RKO (cell line): ENCODE measurements around the gene TOMM40L.
"Not testable (repeated sequence)": the region's sequence is repeated elsewhere in the genome, so short reads cannot be mapped to it uniquely, and the experiment has no call there.

Experiments used
- DNase-seq: peaks from one replicate; pipeline ENCODE4 v3.0.0-alpha.2; 2016; ENCODE audit warnings: low spot score

The TOMM40L gene

DNA sequence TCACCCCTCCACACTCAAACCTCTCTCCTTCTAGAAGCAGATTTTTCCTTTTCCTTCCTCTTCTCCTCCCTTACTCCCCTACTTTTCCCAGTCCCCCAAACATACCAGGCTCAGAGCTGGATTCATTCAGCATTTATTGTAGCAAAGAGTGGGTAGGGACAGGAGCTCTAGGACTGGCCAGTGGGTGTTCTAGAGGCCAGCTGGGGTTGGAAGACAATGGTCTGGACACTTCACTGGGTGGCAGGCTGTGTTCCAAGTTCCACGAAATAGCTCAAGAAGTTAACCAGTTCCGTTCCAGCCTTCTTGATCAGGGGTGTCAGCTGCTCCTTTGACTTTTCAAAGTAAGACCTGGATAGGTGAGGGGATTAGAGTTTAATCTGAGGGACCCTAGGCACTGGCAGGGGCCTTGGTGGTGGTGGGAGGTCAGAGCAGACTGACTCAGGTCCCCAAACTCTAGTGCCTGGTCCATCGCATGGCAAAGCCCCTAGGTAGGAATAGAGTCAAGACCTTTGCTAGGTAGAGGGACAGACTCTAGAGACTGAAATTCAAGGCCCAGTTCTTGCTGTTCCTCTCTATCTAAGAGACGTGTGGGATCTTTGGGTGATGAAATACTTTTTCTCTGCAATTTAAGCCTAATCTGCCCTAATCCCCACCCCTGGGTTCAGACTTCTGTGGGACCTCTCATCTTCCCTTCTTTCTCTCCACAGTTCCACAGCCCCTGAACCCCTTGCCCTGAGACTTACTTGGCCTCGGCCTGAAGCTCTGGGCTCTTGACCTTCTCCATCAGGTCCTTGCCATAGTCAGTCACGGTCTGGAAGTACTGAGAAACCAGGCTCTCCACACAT is 3.5 kb upstream of the TOMM40L start:
- DNase-seq, result no peak

DNA sequence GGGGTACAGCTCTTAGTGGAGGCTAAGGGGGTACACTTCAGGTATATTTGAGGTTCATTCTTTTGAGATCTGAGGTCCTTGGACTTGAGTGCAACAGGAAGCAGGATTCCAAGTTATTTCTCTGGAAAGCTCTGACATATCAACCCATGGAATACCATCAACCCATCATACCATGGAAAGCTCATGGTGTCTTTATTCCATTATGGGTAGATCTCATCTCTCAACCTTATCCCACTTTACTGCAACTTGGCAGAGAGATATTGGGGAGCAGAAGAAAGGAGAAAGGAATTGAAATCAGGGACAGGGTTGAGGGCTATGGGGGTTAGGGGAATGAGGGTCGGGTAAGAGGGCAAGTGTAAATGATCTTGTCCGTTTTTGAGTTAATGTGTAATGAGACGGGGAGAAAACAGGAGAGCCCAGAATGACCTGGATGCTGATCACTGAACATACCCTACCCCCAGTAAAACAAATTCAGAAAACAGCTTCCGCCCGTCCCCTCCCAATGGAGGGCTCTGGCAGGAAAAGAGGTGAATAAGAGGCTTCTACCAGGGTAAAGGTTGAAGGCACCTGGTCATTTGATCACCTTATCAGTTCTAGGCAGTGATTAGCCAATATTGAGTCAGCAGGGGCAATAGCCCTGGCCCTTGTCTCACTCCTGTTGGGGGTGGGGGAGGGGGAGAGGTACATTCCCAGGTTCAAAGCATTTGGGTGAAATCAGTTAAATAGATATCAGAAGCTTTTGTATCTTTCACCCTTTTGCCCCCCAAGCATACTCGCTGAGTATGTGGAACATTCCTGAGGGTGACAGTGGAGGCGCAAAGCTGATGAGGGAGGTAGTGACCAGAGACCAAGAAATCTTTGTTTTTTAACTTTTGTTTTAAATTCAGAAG is 1.8 kb upstream of the TOMM40L start:
- DNase-seq, result no peak

DNA sequence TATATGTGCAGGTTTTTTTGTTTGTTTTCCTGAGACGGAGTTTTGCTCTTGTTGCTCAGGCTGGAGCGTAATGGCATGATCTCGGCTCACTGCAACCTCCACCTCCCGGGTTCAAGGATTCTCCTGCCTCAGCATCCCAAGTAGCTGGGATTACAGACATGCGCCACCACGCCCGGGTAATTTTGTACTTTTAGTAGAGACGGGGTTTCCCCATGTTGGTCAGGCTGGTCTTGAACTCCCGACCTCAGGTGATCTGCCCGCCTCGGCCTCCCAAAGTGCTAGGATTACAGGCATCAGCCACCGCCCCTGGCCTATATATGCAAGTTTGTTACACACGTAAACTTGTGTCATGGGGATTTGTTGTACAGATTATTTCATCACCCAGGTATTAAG is 1.2 kb upstream of the TOMM40L start:
- not testable (repeated sequence) for DNase-seq

DNA sequence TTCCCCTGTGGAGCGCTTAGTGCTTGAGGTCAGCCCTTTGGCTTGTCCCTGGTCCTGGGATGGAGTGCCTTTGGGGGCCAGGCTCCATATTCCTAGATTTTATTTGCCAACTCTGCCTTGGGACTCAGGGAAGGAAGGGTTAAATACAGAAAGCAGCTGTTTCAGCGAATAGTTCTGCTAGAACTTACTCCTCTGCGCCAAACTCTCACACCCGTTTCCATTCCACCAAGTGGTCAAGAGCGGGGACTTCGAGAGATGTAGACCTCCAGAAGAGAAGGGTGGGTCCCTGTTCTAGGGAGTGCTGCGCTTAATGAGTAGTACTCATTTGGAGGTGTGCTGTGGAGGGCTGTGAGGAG is 704 bp upstream of the TOMM40L start:
- no peak for DNase-seq

DNA sequence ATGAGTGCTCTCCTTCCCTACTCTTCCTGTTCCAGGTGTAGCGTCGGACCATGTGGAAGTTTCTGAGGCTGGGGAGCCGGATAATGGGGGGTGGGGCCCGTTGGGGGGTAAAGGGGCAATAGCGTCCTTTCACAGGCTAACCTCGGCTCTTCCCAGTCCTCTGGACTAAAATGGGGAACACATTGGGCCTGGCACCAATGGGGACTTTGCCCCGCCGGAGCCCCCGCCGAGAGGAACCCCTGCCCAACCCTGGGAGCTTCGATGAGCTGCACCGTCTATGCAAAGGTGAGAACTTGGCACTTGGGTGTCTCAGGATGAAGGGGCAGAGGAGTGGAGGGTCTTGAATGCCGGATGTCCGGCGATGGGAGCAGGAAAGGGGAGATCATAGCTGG is 456 bp downstream of the TOMM40L start:
- peak; percentile 40 for DNase-seq

DNA sequence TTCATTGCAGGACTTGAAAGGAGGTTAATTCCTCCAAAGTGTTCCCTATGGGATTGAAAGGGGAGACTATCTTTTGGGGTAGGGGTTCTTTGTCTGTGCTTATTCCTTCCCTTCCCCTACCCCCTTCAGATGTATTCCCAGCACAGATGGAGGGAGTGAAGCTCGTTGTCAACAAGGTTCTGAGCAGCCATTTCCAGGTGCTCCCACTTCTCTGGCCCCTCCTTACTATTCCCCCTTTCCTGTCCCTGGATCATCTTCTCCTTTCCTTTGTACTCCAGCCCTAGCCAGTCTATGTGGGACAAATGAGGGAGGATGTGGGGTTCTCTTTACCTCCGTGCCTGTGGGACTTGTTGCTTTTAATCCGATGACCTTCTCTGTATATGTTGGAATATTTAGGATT is 899 bp downstream of the TOMM40L start:
- DNase-seq, result peak; percentile 56

DNA sequence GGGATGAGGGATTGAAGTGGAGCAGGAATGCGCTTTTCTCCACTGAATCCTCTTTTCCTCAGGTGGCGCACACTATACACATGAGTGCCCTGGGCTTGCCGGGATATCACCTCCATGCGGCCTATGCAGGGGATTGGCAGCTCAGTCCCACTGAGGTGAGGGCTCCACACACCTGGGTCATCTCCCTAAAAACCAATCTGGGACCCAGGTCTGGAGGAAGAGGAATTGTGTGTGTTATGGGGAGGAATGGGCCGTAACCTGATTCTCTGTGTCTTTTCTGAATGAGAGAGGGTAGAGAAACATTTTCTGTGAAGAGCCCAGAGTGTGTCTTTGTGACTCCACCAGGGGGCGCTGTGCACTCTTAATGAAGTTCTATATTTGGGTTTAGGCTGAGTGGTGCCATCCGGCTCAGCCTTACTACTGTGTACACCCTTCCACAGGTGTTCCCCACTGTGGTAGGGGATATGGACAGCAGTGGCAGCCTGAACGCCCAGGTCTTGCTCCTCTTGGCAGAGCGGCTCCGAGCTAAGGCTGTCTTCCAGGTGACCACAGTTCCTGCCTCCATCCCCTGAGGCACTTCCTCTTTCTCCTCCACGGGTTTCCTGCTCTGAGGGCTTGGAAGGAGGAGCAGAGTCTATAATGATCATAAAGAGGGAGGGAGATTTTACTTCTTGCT is 1.5 kb downstream of the TOMM40L start:
- peak; percentile 88 for DNase-seq

DNA sequence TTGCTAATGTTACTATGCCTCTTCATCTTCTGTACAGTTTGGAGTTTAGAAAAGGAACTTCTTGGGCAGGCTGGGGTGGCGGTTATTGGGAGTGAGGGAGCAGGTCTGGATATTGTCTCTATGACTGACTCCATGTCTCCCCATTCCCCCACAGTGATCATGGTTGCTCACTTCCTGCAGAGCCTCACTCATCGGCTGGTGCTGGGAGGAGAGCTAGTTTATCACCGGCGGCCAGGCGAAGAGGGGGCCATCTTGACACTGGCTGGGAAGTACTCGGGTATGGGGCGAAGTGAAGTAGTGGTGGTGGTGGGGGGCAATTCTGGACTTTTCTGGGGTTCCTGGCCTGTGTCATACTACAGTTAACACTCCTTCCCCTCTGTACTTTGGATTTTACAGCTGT is 2.2 kb downstream of the TOMM40L start:
- no peak for DNase-seq

DNA sequence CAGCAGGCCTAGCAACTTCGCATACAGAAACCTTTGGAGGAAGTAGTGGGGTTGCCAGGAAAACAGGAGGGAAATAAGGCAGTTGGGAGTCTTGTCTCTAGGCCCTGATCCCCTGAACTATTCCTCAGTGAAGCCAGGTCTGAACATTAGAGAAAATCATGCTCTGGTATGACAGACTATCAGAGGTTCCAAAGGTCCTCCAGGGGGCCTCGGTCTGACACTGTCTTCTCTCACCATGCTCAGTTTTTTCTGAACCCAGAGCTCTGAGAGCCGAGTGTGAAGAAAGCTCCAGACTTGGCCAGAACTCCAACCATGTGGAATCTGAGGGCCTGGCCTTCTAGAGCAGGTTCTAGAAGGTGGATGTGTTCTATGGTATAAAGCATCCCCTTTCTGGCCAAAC is 4.0 kb downstream of the TOMM40L start:
- no peak for DNase-seq

DNA sequence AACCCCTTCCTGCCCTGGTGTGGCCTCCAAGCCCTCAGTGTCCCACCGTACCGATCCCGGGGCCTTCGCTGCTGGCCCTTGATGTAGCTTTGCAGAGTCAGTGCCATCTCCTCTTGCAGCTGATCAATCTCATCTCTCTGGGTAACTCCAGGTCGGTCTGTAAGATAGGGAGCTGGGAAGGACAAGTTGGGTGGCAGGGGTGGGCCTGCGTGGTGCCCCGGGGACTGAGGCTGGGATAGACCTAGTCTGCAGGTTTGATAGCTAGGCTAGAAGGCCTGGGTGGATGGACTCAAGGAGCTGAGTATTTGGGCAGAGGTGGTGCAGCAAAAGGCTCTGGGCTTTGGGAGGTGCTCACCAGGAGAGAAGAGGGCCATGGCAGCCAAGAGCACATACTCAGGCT is 4.9 kb downstream of the TOMM40L start:
- no peak for DNase-seq

DNA sequence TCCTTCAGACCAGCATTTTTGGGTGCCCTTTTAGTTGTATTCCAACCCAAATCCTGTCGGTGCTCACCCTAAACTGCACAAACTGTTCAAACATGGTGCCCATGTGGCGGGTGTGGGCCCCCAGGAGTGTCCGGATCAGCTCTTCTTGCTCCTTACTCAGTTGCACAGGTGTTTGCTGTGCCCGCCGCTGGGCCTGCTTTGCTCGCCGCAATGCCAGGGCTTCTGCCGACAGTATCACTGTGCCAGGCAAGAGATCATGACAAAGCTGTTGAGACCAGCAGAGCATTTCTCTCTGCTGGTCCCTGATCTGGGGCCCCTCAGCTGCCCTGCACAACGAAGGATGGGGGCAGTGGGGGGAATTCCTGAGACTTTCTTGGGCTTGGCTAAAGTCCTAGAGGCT is 7.2 kb downstream of the TOMM40L start:
- DNase-seq, result no peak

DNA sequence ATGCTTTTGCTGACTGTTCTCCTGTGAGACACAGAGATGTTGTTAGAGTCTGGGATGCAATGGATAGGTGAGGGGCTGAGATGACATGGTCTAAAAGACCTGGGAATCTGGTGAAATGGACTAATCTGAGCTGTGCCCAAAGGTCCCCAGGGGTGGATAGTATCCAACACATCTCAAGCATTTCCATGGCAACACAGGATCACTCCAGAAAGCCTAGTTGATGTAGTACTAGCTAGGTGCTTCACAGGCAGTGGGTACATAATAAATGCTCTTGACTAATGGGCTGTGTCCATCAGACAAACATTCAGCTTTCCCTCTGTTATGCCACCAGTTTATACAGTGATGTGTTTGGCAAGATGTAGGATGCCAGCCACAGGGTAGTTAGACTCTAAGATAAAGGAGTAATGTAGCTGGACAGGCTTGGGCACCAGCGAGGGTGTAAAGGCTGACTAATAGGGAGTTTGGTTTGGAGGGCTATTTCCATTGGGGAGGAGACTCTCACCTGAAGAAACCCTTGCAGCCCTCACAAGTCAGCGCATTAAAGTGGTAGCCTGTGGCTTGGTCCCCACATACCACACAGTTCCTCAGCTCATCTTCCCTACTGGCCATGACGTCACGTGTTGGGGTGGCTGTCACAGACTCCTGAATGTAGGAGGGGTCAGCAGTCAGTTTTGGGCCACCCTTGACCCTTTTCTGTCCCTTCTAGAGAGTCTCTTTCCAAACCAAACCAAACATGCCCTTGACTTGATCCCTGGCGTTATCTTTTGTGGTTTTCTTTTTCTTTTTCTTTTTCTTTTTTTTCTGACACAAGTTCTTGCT is 10.3 kb downstream of the TOMM40L start:
- no peak for DNase-seq

DNA sequence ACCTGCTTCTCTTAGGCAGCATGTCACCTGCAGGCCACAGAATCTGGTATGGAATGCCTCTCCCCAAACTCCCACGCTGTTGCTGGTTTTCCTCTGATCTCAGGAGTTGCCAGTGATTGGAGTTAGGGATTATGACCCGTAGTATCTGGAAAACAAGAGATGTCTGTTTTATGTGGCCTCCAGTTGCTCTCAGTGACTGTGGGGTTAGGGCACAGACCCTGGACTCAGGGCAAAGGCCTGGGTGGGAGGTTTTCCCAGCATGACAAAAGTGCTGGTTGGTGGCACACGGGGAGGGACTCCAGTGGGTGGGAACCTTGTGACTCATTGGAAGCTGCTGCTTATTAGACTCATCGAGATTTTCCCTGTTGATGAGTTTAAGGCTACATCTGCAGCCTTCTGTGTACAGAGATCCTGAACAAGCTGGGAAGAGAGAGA is 12.2 kb downstream of the TOMM40L start, which contains the start of gene NR1I3:
TSS of gene NR1I3 (minus strand) at position 165 of the 435 bp plus-strand sequence. CDS start 1,638 bp downstream, outside the sequence.
- DNase-seq, result no peak

DNA sequence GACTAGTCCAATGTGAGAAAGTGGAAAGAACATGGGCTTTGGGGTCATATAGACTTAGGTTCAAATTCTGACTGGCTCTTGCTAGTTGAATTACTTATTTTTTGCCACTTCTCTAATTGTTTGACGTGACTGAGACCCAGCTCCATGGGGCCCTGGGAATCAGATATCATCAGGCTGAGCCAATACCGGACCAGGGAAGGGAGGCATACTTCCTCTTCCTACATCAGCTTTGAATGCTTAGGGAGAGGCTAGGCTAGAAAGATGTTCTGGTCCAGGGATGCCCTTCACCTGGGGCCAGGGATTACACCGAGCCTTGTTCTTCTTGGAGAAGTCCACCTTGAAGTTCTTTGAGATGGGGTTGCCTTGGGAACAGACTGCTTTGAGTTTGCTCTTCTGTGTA is 15.8 kb downstream of the TOMM40L start:
- no peak for DNase-seq

DNA sequence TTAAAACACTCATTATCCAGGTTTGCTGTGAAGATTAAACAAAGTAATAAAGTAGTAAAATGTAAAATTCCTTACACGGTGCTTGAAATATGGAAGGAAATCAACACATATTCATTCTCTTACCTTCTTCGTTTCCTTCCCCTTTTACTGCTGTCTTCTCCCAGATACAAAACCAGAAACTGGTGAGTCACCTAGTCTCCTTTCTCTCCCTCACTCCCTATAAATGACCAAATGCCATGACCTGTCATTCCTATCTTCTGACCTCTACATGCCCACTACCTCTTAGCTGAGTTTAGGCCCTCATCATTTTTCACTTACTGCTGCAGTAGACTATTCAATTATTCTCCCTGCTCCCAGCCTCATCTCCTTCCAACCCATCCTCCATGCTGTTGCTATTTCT is 16.5 kb downstream of the TOMM40L start:
- DNase-seq, result no peak

DNA sequence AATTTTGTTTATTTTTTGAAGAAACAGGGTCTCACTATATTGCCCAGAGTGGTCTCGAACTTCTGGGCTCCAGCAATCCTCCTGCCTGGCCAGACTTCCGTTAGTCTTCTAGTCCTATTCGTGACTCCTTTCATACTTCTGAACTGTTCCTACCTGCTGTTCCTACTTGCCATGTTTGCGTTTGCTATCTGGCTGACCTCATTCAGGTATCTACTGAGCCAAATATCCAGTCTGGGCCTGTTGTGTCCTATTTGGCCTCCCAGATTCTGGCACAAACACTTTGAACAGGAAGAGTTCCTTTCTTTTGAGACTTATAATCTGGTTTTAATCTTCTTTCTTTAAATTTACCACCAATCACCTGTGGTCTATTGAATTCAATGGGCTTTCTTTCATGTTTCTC is 19.0 kb downstream of the TOMM40L start:
- DNase-seq, result no peak

DNA sequence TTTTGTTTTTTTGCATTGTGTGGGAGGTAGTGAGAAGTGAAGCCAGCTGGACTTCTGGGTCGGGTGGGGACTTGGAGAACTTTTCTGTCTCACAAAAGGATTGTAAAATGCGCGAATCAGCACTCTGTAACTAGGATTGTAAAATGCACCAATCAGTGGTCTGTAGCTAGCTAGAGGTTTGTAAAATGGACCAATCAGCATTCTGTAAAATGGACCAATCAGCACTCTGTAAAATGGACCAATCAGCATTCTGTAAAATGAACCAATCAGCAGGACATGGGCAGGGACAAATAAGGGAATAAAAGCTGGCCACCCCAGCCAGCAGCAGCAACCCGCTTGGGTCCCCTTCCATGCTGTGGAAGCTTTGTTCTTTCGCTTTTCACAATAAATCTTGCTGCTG is 24.2 kb downstream of the TOMM40L start:
- not testable (repeated sequence) for DNase-seq

DNA sequence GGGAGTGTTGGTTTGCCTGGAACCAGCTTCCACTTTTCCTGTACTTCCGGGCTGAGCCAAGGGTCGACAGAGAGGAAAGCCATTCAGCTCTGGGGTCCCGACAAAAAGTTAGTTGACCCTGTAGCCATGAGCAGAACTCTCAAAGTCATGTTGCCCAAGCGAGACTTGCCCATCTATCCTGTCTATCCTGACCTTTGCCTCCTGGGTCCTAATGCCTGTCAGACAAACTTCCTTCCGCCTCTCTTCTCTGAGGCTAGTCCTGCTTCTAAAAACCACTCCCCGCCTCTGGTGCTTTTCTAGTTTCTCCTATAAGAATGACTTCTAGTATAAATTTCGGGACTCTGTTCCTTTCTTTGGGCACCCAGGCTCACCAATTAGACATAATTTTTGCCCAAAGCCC is 25.0 kb downstream of the TOMM40L start:
- no peak for DNase-seq

DNA sequence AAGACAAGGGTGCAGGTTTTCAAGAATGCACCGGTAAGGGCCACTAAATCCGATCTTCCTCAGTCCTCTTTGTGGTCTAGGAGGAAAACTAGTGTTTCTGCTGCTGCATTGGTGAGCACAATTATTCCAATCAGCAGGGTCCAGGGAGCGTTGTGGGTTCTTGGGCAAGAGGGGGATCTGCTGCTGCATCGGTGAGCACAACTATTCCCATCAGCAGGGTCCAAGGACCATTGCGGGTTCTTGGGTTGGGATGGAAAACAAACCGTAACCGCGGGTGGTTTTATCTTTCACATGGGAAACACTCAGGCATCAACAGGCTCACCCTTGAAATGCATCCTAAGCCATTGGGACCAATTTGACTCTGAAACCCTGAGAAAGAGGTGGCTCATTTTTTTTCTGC is 25.7 kb downstream of the TOMM40L start:
- DNase-seq, result no peak

DNA sequence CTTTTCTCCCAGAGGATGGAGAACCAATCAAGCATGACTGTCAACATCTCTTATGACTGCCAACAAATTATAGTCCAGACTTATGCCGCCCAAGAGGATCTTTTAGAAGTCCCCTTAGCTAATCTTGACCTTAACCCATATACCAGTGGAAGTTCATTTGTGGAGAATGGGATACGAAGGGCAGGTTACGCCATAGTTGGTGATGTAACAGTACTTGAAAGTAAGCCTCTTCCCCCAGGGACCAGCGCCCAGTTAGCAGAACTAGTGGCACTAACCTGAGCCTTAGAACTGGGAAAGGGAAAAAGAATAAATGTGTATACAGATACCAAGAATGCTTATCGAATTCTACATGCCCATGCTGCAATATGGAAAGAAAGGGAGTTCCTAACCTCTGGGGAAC is 29.4 kb downstream of the TOMM40L start:
- DNase-seq, result not testable (repeated sequence)

DNA sequence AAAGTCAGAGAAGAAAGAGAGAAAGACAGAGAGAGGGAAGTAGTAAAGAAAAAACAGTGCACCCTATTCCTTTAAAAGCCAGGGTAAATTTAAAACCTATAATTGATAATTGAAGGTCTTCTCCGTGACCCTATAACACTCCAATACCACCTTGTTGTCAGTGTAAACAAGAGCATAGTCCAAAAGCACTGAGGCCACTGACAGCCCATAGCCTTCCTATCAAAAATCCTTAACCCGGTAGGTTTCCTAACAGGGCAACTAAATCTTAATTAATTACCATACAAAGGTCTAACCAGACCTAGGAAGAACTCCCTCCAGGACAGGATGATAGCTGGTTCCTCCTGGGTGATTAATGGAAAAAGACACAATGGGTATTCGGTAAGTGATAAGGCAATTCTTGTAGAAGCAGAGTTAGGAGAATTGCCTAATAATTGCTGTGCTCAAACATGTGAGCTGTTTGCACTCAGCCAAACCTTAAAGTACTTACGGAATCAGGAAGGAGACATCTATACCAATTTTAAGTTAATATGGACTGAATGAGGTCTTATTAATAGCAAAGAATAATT is 30.2 kb downstream of the TOMM40L start:
- not testable (repeated sequence) for DNase-seq
